Limb (tissue), 2 donors: ENCODE data around the gene INTU.
"Not testable (repeated sequence)": the region's sequence is repeated elsewhere in the genome, so short reads cannot be mapped to it uniquely, and the experiment has no call there.

Experiments used
- DNase-seq, 2 donors: peaks; one replicate each; pipeline ENCODE4 v3.0.0-alpha.2; 2016; ENCODE audit errors: extremely low spot score in 2 of 2

INTU gene

GRCh38 chr4:127642169-127642568, 9.4 kb downstream of the INTU start:
- DNase-seq: no peak

GRCh38 chr4:127643791-127644190, 11.0 kb downstream of the INTU start:
- no peak for DNase-seq

GRCh38 chr4:127648061-127648460, 15.3 kb downstream of the INTU start:
- no peak for DNase-seq

DNA sequence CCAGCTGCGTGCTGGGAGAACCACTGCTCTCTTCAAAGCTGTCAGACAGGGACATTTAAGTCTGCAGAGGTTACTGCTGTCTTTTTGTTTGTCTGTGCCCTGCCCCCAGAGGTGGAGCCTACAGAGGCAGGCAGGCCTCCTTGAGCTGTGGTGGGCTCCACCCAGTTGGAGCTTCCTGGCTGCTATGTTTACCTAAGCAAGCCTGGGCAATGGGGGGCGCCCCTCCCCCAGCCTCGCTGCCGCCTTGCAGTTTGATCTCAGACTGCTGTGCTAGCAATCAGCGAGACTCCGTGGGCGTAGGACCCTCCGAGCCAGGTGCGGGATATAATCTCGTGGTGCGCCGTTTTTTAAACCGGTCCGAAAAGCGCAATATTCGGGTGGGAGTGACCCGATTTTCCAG, 22.8 kb downstream of the INTU start:
- not testable (repeated sequence) for DNase-seq

DNA sequence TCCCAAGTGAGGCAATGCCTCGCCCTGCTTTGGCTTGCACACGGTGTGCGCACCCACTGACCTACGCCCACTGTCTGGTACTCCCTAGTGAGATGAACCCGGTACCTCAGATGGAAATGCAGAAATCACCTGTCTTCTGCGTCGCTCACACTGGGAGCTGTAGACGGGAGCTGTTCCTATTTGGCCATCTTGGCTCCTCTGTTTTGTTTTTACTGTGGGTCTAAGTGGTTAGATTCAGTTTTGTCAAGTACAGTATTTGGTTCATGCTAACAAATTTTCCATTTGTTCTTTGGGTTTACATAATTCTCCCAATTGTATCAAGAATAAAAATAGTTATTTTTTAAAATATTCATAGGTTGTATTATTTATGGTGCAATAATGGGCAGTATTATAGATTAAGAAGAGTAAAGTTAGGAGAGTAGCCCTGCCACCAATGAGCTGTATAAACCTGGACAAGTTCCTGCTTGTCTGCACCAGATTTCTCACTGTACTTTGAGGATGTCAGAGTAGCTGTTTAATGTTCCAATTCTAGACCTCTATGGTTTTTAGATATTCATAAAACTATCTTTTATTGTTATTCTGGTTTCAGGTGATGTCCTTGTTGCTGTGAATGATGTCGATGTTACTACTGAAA, 23.4 kb downstream of the INTU start:
- DNase-seq: no peak

GRCh38 chr4:127660284-127660885, 27.6 kb downstream of the INTU start:
- DNase-seq: no peak

DNA sequence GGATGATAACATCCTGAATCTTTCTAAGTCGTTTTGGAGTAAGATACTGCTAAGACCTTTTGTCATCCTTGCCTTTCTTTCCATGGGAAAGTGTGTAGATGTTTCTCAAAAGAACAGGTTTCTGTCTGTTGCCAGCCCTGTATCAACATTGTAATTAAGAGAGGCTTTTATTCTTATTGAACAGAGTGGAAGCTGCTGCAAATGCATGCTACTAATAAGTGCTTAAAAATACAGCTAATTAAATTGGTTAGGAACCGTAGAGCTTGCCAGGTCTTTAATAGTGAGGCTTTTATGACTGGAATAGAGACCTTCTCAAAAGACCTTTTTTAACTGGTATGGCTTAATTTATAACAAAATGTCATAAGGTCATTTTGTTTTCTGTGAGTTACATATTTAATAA, 34.4 kb downstream of the INTU start:
- no peak for DNase-seq

DNA sequence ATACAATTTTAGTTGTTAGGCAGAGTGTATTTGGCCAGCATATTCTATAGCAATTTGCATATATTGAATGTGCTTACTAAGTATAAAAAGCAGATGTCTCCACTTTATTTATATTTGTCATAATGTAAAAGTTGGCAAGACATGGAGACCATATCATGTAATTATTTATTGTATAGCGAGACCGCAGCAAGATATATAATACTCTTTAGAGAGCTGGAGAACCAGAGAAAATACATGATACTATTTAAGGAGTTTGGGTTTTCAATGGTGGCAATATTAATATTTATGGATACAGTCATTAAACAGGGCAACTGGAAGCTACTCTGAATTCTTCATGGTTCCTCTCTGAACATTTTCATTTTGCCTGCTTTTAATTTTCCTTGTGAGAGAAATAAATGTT, 35.0 kb downstream of the INTU start:
- DNase-seq: no peak

GRCh38 chr4:127668770-127669169, 36.0 kb downstream of the INTU start:
- DNase-seq: no peak

DNA sequence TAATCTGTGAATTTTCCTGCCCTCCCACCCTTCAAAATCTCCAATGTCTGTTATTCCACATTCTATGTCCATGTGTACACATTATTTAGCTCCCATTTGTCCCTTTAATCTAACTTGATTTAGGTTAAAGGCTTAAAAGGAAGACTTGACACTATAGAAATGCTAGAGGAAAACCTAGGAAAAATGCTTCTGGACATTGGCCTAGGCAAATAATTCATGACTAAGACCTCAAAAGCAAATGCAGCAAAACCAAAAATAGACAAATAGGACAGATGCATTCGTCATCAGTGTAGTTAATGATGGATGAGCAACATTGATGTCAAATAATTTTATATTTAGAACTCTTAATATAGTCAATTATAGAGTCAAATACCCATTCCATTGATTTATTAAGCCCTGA, 36.9 kb downstream of the INTU start:
- DNase-seq: no peak

DNA sequence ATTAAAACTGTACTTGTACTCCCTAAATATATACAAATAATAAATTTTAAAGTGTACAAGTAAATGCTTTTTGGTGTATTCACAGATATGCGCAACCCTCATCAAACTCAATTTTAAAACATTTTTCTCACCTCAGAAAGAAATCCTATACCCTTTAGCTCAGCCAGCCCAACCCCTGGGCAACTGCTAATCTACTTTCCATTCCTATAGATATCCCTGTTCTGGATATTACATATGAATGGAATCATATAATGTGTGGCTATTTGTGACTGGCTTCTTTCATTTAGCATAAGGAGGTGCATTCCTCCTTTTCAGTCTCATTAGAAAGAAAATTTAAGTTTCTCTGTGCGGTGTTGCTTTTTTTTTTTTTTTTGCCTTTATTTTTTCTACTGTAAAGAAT, 39.4 kb downstream of the INTU start:
- no peak for DNase-seq

DNA sequence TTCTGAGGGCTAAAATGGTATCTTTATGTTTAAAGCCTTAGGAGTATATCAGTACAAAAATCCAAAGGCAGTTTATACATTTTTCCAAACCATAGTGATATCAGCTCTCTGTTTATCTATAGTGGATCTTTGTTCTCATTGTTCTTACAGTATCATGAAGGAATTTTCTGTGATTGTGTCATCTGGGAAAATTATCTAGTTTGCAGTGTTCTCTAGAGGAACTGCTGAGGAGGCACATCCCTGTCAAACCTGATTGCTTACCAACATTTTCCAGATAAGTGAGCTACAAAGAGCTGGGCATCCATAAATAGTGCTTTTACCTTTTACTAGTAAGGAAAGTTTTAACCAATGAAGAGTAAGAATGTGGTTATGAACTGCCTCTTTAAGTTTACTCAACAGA, 52.5 kb downstream of the INTU start:
- no peak for DNase-seq

- DNase-seq: no peak
Observed at GRCh38 chr4:127686658-127687057, 53.9 kb downstream of the INTU start.

- no peak for DNase-seq
Observed at GRCh38 chr4:127687580-127687979, 54.8 kb downstream of the INTU start.

- no peak for DNase-seq
Observed at GRCh38 chr4:127698789-127699200, 66.0 kb downstream of the INTU start.

DNA sequence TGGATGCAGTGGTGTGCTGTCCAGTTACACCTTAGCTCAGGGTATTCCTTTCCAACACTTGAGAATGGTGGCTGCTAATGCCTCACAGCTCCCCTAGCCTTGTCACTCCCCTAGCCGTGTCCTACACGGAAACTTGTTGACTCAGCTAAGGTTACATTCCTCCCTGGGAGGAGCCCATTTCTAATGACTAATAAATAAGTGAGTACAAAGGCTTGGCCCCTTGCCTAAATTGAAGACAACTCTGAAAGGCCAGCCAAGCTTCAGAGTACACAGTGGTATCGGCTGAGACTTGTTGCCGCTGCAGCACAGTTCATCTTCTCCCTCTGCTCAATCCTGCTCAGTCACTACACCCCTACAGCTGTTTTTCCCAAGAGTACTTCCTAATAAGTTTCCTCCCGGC, 76.2 kb downstream of the INTU start:
- no peak for DNase-seq

GRCh38 chr4:127709456-127709855, 76.7 kb downstream of the INTU start:
- DNase-seq: no peak

GRCh38 chr4:127730142-127730913, 97.6 kb downstream of the INTU start, which contains the start of gene SLC25A31:
Gene SLC25A31 (plus strand): TSS chr4:127730400. CDS start chr4:127730546, 146 bp downstream.
- DNase-seq: no peak

DNA sequence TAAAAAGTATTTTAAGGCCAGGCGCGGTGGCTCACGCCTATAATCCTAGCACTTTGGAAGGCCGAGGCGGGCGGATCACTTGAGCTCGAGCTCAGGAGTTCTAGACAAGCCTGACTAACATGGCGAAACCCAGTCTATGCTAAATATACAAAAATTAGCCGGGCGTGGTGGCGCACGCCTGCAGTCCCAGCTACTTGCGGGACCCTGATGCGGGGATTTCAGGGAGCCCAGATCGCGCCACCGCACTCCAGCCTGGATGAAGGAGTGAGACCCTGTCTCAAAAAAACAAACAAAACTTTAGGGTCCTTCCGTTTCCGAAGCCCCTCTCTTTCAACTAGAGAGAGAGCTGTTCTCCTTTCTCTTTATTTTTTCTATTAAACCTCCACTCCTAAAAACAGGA, 98.6 kb downstream of the INTU start:
- DNase-seq: no peak

DNA sequence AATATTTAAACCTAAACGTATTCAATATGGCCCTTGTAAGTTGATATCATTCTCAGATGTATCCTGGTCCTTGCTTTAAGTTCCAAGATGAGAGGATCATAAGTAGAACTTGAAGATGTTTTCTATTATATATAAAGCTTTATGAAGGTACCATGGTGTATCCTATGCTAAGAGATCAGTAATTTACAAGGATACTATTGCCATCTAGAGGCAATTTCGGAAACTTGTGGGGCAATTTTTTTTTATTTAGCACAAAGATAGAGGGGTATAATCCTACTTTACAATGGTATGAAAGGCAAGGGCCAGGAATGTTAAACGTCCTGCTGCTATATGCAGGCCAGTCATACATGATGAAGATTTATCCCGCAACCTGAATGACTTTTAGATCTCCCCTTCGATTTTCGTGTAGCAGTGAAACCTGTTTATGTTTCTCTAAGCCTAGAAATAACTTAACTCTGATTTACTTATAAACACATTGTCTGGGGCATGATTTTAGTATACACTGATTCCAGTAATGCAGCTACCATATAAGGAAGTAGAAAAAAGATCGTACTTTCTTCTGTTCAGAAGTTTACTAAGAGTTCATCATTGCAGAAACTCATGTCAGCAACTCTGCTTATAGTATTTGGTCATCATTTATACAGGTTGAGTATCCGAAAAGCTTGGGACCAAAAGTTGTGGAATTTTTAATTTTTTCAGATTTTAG, 100.0 kb downstream of the INTU start:
- DNase-seq: peak in 1 of 2 donors; percentile 50

GRCh38 chr4:127734976-127735375, 102.2 kb downstream of the INTU start:
- DNase-seq: no peak

DNA sequence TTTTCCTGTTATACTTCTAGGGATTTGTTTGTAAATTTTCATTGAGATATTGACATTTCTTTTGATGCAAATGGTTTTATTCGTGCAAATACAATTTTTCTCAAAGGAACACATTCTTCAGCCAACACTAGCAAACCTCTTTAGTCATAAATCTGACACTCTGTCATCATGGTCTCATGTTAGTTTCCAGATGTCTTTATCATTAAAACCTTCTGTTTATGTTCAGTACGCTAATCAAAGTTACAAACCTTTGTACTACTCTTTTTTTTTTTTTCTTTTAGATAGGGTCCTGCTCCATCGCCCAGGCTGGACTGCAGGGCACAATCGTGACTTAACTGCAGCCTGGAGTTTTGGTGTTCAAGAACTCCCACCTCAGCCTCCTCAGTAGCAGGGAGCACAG, 104.5 kb downstream of the INTU start:
- peak in 1 of 2 donors; percentile 8 for DNase-seq
